ENCODE data around the gene GFER.

DNA sequence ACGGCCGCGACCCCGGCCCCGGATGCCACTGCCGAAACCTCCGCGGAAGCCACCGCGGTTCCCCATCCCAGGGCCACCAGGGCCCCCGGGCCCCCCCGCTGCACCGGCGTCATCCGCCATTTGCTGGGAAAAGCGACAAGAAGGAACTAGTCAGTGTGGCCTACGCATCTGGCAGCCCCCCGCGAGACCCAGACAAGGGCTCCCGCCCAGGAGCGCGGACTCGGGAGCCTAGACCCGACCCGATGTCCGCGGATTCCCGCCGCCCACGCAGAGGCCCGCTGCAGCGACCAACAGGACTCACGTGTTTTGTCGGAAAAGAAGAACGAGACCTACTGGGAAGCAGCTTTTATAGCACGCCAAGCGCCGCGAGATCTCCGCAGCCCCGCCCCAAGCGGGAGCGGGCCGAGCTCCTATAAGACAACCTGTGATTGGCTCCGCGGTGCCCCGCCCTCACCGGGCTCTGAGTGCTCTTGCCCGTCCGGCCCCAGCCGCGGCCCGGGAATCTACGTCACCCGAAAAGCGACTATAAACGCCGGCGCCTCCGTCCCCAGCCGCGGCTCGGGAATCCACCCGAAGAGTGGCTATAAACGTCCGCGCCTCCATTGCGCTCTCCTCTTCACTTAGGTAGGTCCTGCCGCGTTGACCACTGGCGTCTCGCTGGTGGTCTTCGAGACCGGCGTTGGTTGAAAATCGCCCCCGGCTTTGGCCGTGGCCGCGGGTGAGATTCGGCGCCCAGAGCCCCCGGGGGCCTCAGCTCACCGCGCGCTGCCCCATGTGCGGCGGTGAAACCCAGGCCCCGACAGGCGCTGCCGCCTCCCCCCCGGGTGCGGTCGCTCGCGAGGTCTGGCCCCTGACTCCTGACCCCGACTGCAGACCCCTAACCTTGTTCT is 19.2 kb upstream of the GFER start, which contains the start of gene RPS2:
- TF ChIP-seq, protein P1, sequence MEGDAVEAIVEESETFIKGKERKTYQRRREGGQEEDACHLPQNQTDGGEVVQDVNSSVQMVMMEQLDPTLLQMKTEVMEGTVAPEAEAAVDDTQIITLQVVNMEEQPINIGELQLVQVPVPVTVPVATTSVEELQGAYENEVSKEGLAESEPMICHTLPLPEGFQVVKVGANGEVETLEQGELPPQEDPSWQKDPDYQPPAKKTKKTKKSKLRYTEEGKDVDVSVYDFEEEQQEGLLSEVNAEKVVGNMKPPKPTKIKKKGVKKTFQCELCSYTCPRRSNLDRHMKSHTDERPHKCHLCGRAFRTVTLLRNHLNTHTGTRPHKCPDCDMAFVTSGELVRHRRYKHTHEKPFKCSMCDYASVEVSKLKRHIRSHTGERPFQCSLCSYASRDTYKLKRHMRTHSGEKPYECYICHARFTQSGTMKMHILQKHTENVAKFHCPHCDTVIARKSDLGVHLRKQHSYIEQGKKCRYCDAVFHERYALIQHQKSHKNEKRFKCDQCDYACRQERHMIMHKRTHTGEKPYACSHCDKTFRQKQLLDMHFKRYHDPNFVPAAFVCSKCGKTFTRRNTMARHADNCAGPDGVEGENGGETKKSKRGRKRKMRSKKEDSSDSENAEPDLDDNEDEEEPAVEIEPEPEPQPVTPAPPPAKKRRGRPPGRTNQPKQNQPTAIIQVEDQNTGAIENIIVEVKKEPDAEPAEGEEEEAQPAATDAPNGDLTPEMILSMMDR (IDR thresholded peaks at IDR 0.05) = no peak
- TF ChIP-seq EZH2 (IDR thresholded peaks at IDR 0.05; ENCODE audit: borderline replicate concordance, insufficient read depth, low read depth, low read length, poor library complexity, severe bottlenecking) = no peak
